Measurements from ENCODE around the gene STK32A.

GRCh38 chr5:147390654-147391225 is 155.9 kb downstream of the STK32A start:
- TF ChIP-seq CTCF (conservative IDR thresholded peaks at IDR 0.05; ENCODE audit: low read depth in 2 of 2): no peak
- no peak for TF ChIP-seq POLR2AphosphoS5 (IDR thresholded peaks at IDR 0.05; ENCODE audit: low read depth)
- TF ChIP-seq JUNB (IDR thresholded peaks at IDR 0.05; ENCODE audit: unreplicated experiment): no peak
- no peak for TF ChIP-seq EZH2phosphoT487 (IDR thresholded peaks at IDR 0.05; ENCODE audit: unreplicated experiment)
- TF ChIP-seq EZH2 (IDR thresholded peaks at IDR 0.05; ENCODE audit: low read depth, unreplicated experiment): no peak
- TF ChIP-seq CREB1 (CRISPR knock-in tag; IDR thresholded peaks at IDR 0.05; ENCODE audit: low read depth): no peak
- no peak for TF ChIP-seq NANOG (IDR thresholded peaks at IDR 0.05; ENCODE audit: borderline replicate concordance)
- no peak for TF ChIP-seq REST (IDR thresholded peaks at IDR 0.05; ENCODE audit: unreplicated experiment)
- no peak for TF ChIP-seq ZNF331 (CRISPR knock-in tag; IDR thresholded peaks at IDR 0.05; ENCODE audit: low read depth)
- no peak for TF ChIP-seq STAT1 (IDR thresholded peaks at IDR 0.05; ENCODE audit: unreplicated experiment)
